ENCODE measurements around the gene LLCFC1.

Gene LLCFC1

GRCh38 chr7:142940966-142941535, 1.8 kb downstream of the LLCFC1 start:
- no peak for DNase-seq
- no peak for TF ChIP-seq CTCF (IDR thresholded peaks at IDR 0.05; ENCODE audit: low read depth, low read length)
- no peaks in the 10 kb centered on the region for H3K4me1 ChIP-seq
- H3K4me3 ChIP-seq (ENCODE audit: low read depth, low read length), result no peak overlapping the region
- no peaks in the 10 kb centered on the region for H3K27me3 ChIP-seq
- H3K36me3 ChIP-seq, result no peaks in the 10 kb centered on the region
- H3K9me3 ChIP-seq, result no peaks in the 10 kb centered on the region

GRCh38 chr7:142941541-142941940, 2.3 kb downstream of the LLCFC1 start:
- Histone ChIP-seq H3K36me3 (no peaks in the 10 kb centered on the region), H3K4me1 (no peaks in the 10 kb centered on the region), H3K27me3 (no peaks in the 10 kb centered on the region), H3K9me3 (no peaks in the 10 kb centered on the region), H3K4me3 (ENCODE audit: low read depth, low read length) (no peak overlapping the region)
- no peak for DNase-seq
- TF ChIP-seq CTCF (IDR thresholded peaks at IDR 0.05; ENCODE audit: low read depth, low read length), result no peak

- no peak for TF ChIP-seq CTCF (IDR thresholded peaks at IDR 0.05; ENCODE audit: low read depth, low read length)
Observed at GRCh38 chr7:142942746-142943145, 3.5 kb downstream of the LLCFC1 start.

GRCh38 chr7:142943706-142944268, 4.5 kb downstream of the LLCFC1 start:
- no peaks in the 10 kb centered on the region for H3K4me1 ChIP-seq
- no peaks in the 10 kb centered on the region for H3K27me3 ChIP-seq
- no peak for DNase-seq
- no peak overlapping the region for H3K4me3 ChIP-seq (ENCODE audit: low read depth, low read length)
- no peaks in the 10 kb centered on the region for H3K36me3 ChIP-seq
- TF ChIP-seq CTCF (IDR thresholded peaks at IDR 0.05; ENCODE audit: low read depth, low read length), result no peak
- H3K9me3 ChIP-seq, result no peaks in the 10 kb centered on the region

More at GRCh38 chr7:142942746-142943145, 3.5 kb downstream of the LLCFC1 start:
- no peak for DNase-seq
- H3K36me3 ChIP-seq, result no peaks in the 10 kb centered on the region
- no peaks in the 10 kb centered on the region for H3K27me3 ChIP-seq
- H3K9me3 ChIP-seq, result no peaks in the 10 kb centered on the region
- no peaks in the 10 kb centered on the region for H3K4me1 ChIP-seq
- no peak overlapping the region for H3K4me3 ChIP-seq (ENCODE audit: low read depth, low read length)

- TF ChIP-seq CTCF (IDR thresholded peaks at IDR 0.05; ENCODE audit: low read depth, low read length), result no peak
- Histone ChIP-seq H3K4me1 (no peaks in the 10 kb centered on the region), H3K9me3 (no peaks in the 10 kb centered on the region), H3K4me3 (ENCODE audit: low read depth, low read length) (no peak overlapping the region), H3K27me3 (no peaks in the 10 kb centered on the region), H3K36me3 (no peaks in the 10 kb centered on the region)
- DNase-seq, result no peak
Observed at GRCh38 chr7:142945001-142945400, 5.7 kb downstream of the LLCFC1 start.

GRCh38 chr7:142948603-142949002, 9.3 kb downstream of the LLCFC1 start:
- no peaks in the 10 kb centered on the region for H3K4me1 ChIP-seq
- TF ChIP-seq CTCF (IDR thresholded peaks at IDR 0.05; ENCODE audit: low read depth, low read length), result no peak

More at GRCh38 chr7:142948603-142949002, 9.3 kb downstream of the LLCFC1 start:
- no peak for DNase-seq
- Histone ChIP-seq H3K4me3 (ENCODE audit: low read depth, low read length) (no peak overlapping the region), H3K27me3 (no peaks in the 10 kb centered on the region), H3K9me3 (no peaks in the 10 kb centered on the region), H3K36me3 (no peaks in the 10 kb centered on the region)

Measured in BE2C (cell line).